ENCODE results near the gene C1orf159.
A peak's percentile ranks its signal among the peaks of the same experiment; 100 is the strongest.
"Not testable (repeated sequence)": the region's sequence is repeated elsewhere in the genome, so short reads cannot be mapped to it uniquely, and the experiment has no call there.

C1orf159 gene

GRCh38 chr1:1065265-1065939 is 50.5 kb downstream of the C1orf159 start:
- no peak for DNase-seq

GRCh38 chr1:1063945-1064831 is 51.7 kb downstream of the C1orf159 start:
- DNase-seq = peak in 2 of 14 donors; percentile 11 to 35

- peak in 2 of 14 donors; percentile 5 to 18 for DNase-seq
Measured at GRCh38 chr1:1063261-1063944, 52.5 kb downstream of the C1orf159 start.

GRCh38 chr1:1062348-1063163 is 53.3 kb downstream of the C1orf159 start:
- DNase-seq = no peak

DNA sequence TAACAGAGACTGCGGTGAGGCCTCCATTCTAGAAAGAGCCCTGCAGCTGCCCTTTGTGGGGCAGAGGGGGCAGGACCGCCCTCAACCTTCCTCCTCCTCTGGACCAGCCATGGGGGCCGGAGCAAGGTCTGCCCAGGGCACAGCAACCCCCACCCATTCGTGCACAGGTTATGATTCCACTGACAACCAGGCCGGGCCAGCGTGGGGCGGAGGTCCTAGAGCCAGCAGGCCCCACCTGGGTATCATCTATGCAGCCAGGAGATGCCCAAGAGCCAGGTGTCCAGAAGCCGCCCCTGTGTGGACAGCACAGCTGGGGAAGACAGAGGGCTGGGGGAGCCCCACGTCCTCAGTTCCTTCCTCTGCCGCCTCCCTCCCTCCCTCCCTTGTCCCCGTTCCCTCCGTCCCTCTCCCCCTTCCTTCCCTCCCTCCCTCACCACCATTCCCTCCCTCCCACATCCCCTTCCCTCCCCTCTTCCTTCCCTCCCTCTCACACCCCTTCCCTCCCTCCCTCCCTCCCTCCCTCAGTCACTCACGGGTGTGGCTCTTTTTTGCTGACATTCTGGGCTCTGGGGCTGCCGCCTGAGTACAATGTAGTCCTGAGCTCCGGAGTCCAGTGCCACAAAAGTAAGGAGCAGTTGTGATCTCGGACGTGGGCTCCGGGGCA is 54.1 kb downstream of the C1orf159 start:
- DNase-seq = no peak

DNA sequence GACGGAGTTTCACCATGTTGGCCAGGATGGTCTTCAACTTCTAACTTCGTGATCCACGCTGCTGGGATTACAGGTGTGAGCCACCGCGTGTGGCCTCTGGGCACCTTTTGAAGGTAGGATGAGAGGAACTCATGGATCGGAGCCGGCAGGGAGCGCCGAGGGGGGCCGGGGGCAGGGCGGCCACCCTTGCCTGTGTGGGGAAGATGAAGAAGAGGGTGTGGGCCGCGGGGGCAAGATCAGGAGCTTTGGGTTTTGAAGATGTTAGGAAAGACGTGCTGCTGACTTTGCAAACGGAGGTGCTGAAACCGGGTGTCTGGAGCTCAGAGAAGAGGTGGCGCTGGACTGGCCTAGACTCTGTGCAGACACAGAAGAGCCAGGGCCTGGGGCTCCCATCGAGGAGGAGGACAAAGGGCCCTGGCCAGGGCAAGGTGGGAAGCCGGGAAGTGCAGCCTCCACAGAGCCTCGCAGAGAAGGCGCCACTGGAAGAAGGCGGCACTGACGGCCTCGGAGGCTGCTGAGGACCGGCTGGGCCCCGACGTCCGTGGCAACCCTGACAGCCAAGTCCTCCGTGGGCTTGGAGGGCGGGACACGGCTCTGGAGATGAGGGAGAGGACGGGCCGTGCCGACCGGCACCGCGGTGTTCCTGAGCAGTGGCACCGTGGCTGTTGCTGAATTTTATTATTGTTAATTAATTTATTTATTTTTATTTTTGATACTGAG is 55.4 kb downstream of the C1orf159 start:
- DNase-seq = no peak

- DNase-seq = peak in 8 of 14 donors; percentile 19 to 58 (median 26)
Measured at GRCh38 chr1:1059494-1060280, 56.2 kb downstream of the C1orf159 start.

- DNase-seq = no peak
Measured at GRCh38 chr1:1058921-1059493, 56.9 kb downstream of the C1orf159 start.

DNA sequence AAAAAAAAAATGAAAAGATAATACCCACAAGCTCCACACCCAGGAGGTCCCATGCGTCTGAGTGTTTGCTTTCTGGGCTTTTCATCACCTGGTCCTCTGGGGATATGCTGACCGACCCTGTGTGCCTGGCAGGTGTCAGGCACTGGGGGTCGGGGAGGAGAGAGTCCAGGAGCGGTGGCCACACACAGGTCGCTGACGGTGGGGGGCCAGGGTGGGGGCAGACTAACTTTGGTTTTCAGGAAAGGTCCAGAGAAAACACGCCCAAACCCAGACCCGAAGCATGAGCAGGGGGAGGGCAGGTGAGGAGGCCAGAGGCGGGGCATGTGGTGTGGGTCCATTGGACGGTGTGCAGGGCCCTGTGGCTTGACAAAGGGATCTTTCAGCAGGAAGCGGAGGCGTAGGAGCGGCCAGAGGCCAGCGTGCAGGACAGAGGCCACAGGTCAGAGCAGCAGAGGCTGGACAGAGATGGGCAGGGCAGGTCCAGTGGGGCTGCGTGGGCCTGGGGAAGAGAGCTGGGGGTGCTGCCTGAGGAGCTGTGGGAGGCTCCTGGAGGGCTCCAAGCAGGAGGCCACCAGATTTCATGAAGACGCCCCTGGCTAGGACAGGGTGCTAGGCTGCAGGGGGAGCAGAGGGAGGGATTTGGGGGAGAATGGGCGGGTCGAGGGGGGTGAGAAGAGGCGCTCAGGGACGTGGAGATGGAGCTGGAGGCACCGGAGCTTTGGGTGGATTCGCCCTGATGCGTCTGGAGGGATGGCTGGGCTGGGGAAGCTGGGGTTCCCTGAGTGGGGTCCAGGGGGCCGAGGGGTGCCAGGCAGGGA is 57.6 kb downstream of the C1orf159 start:
- DNase-seq = no peak

DNA sequence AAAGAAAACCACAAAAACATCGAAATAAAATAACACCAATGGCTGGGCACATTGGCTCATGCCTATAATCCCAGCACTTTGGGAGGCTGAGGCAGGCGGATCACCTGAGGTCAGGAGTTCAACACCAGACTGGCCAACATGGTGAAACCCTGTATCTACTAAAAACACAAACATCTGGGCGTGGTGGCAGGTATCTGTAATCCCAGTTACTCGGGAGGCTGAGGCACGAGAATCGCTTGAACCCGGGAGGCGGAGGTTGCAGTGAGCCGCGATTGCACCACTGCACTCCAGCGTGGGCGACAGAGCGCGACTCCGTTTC is 58.2 kb downstream of the C1orf159 start:
- not testable (repeated sequence) for DNase-seq

DNA sequence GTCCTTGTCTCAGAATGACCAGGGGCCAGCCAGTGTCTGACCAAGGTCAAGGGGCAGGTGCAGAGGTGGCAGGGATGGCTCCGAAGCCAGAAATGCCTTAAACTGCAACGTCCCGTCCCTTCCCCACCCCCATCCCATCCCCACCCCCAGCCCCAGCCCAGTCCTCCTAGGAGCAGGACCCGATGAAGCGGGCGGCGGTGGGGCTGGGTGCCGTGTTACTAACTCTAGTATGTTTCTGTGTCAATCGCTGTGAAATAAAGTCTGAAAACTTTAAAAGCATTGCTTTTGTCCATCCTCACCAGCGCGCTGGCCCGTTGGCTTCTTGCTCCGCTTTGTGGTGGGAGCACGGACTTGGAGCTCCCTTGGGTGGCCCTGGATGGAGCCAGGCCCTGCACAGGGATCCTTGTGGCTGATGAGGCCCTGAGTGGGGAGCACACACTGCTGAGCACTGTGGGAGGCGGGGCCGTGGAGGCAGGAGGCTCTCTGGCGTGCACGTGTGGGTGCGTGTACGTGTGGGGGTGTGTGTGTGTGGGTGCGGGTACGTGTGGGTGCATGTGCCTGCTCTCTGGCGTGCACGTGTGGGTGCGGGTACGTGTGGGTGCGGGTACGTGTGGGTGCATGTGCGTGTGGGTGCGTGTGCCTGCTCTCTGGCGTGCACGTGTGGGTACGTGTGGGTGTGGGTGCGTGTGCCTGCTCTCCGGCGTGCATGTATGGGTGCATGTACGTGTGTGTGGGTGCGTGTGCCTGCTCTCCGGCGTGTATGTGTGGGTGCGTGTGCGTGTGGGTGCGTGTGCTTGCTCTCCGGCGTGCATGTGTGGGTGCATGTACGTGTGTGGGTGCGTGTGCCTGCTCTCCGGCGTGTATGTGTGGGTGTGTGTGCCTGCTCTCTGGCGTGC is 59.8 kb downstream of the C1orf159 start:
- DNase-seq = no peak

DNA sequence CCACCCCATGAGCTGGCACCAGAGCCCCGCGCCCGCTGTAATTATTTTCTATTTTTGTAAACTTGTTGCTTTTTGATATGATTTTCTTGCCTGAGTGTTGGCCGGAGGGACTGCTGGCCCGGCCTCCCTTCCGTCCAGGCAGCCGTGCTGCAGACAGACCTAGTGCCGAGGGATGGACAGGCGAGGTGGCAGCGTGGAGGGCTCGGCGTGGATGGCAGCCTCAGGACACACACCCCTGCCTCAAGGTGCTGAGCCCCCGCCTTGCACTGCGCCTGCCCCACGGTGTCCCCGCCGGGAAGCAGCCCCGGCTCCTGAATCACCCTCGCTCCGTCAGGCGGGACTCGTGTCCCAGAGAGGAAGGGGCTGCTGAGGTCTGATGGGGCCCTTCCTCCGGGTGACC is 60.9 kb downstream of the C1orf159 start:
- DNase-seq = no peak

DNA sequence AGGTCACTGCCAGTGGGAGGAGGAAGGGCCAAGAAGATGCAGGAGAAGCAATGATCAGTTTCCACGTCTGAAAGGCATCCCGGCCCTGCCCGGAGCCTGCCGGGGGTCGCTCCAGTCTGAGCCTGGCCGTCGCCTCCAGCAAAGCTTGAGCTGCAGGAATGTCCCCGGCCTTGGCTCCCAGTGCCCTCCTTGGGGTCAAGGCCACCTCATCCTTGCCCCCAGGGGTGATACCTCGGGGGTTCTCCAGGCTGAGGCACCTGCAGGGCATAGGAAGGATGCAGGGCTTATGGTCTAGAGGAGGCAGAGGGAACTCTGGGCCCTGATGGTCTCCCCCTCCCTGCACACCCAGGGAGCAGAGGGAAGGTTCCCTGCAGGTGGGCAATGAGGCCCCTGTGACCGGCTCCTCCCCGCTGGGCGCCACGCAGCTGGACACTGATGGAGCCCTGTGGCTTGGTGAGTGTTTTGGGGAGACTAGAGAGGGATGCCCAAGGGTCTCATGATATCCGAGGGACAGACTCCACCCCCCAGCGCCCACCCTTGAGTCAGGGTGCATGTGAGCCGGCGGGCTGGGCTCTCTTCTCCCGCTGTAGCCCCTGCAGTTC is 61.7 kb downstream of the C1orf159 start:
- DNase-seq = no peak

GRCh38 chr1:1053682-1054081 is 62.2 kb downstream of the C1orf159 start:
- DNase-seq = no peak

DNA sequence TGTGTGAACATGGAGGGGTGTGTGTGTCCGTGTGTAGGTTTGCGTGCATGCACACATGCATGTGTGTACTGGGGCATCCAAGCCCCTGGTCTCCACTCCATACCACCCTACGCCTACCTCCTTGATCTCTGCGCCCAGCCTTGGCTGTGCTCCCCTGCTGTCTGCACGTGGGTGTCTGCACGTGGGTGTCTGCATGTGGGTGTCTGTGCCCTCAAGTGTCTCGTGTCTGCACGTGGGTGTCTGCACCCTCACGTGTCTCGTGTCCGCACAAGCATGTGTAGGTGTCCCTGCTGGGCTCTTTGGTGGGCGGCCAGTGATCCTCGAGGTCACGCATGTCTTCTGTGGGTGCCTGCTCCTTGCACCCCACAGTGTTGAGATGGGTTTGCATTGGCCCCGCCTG is 62.9 kb downstream of the C1orf159 start:
- no peak for DNase-seq

DNA sequence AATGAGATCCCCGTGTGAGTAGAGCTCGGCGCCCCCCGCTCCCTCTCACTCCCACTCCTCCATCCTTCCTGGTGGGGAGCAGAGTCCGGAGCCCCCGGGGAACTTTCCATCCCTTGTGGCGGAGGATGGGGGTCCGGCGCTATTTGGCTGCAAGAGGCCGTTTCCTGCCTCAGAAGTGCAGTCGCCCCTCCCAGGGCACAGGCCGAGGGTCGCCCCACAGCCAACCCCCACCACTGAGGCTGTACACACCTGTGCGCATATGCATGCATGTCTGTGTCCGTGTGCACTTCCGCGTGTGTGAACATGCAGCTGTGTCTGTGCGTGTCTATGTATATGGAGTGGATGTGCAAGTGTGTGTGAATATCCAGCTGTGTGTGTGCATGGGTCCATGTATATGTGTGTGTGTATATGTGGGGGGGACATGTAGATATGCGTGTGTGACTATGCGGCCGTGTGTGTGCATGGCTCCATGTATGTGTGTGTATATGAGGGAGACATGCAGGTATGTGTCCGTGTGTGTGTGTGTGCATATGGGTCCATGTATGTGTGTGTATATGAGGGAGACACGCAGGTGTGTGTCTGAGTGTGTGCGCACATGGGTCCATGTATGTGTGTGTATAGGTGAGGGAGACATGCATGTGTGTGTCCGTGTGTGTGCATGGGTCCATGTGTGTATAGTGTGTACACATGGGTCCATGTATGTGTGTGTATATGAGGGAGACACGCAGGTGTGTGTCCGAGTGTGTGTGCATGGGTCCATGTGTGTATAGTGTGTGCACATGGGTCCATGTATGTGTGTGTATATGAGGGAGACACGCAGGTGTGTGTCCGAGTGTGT is 63.7 kb downstream of the C1orf159 start:
- DNase-seq = no peak
